GM19324 (cell line): ENCODE results near the gene SLC4A2.

Source experiments
- ATAC-seq: cut with Tn5 transposase; IDR thresholded peaks from one replicate; pipeline ENCODE4 v1.9.1; 2021; ENCODE audit warnings: mild to moderate bottlenecking, moderate library complexity; ENCODE audit not compliant: unreplicated experiment, low FRiP score

The SLC4A2 gene

DNA sequence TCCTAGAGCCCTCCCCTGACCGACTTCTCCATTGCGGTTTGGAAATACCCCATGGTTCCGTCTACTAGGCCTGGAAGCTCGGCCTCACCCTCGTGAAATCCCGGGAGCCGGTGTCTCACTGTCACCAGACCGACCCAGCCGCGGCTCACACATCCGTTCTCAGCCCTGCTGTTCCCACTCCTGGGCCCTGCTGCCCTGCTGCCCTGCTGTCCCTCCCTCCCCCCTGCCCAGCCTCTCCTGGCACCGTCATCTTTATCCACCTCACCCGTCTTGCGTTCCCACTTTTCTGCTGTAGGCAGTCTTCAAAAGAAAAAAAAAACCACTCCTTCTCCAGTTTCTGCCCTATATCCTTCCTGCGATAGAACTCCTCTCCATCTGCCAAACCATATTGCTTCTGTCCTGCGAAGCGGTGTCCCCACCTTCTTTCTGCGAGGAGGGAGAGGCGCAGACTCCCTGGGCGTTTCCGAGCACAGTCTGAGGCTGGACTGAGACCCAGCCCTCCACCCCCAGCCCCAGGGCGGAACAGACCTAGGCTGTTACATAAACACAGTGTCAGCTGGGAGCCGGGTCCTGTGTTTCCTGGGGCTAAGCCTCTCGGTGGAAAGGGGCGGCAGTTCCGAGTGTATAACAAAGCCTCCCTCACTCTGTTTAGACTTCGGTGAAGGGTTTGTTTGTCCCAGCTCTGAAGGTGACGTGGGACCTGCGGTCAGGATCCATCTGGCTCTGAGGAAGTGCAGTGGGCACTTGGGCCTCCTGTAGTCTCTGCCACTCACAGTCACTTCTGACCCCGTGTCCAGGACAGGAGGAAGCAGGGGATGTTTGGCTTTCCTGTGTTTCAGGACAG, 29.7 kb downstream of the SLC4A2 start:
- no peak for ATAC-seq

DNA sequence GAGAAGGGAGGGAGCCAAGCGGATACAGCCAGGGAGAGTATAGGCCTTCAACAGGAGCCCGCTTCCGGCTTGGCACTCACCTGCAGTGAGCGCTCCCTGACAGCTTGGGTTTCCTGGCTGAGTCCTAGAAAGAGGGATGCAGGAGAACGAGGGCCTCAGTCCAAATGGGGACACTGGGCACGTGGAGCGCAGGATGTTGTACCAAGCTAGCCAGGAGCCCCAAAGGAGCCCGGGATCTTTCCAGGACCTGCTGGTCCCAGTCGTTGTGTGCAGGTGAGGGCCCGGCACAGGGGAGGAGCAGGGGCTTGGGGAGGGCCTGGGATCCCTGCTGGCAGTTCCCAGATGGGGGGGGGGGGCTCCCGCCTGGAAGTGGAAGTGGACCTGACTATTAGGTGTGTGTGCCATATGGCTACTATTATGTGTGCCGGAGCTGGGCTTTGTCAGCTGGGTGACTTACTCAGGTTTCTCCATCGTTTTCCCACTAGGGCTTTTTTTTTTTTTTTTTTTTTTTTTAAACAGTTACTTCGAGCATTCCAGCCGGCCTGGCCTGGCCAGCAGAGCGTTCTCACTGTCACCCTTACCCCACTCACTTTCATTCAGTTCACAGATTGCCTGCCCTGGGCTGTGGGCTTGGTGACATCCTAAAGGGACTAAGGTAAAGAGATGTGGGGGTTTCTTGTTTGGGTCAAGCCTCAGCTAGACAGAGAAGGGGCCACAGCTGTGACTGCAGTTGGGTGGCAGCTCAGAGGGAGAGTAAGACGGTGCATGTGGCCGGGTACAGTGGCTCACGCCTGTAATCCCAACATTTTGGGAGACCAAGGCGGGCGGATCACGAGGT, 30.7 kb downstream of the SLC4A2 start:
- no peak for ATAC-seq

GRCh38 chr7:151091003-151091402, 31.6 kb downstream of the SLC4A2 start:
- no peak for ATAC-seq

- no peak for ATAC-seq
These were observed 32.0 kb downstream of the SLC4A2 start for GRCh38 chr7:151091431-151091830.

GRCh38 chr7:151091988-151092387, 32.6 kb downstream of the SLC4A2 start:
- ATAC-seq = no peak

GRCh38 chr7:151093748-151094147, 34.4 kb downstream of the SLC4A2 start:
- no peak for ATAC-seq

- no peak for ATAC-seq
These were observed 35.3 kb downstream of the SLC4A2 start for GRCh38 chr7:151094675-151095074.

- ATAC-seq = no peak
These were observed 35.9 kb downstream of the SLC4A2 start for GRCh38 chr7:151095123-151095797.

- ATAC-seq = no peak
These were observed 36.6 kb downstream of the SLC4A2 start for GRCh38 chr7:151095828-151096475.

GRCh38 chr7:151099486-151100211, 40.3 kb downstream of the SLC4A2 start:
- no peak for ATAC-seq

DNA sequence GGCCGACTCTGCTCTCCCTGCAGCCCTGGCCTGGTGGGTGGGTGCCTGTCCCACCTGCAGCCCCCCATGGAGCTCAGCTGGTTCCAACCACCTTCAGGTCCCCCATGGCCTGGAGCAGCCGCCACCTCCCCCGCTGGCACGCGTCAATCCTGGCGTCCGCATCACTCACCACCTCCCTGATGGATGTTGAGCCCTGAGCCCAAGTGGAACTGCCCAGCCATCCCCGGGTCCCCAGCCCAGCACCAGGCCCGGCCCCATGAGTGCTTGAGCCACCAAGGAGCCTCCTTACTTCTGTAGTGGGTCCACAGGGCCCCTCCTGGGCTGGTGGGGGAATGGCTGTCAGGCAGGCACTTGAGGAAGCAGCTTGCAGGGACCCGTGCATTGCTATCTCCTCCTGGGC, 41.5 kb downstream of the SLC4A2 start:
- ATAC-seq = no peak

- ATAC-seq = no peak
These were observed 42.4 kb downstream of the SLC4A2 start for GRCh38 chr7:151101621-151102396.

- ATAC-seq = no peak
These were observed 43.6 kb downstream of the SLC4A2 start for GRCh38 chr7:151102991-151103390.

DNA sequence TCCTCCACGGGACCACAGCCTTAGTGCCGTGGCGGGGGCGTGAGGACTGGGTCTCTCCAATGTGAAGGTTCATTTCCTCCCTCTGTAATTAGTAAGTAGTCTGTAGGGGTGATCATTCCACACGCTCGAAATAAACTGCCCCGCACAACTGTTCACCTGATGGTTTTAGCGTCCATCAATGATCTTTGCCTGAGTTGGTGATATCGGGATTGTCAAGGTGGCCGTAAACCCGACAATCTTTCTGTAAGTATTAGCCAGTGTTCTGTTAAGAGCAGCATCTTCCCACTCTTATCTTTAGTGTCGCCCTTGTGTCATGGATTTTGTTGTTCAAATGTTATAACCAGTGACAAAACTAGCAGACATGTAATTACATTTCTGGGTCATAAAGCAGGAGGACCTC, 44.6 kb downstream of the SLC4A2 start:
- no peak for ATAC-seq

DNA sequence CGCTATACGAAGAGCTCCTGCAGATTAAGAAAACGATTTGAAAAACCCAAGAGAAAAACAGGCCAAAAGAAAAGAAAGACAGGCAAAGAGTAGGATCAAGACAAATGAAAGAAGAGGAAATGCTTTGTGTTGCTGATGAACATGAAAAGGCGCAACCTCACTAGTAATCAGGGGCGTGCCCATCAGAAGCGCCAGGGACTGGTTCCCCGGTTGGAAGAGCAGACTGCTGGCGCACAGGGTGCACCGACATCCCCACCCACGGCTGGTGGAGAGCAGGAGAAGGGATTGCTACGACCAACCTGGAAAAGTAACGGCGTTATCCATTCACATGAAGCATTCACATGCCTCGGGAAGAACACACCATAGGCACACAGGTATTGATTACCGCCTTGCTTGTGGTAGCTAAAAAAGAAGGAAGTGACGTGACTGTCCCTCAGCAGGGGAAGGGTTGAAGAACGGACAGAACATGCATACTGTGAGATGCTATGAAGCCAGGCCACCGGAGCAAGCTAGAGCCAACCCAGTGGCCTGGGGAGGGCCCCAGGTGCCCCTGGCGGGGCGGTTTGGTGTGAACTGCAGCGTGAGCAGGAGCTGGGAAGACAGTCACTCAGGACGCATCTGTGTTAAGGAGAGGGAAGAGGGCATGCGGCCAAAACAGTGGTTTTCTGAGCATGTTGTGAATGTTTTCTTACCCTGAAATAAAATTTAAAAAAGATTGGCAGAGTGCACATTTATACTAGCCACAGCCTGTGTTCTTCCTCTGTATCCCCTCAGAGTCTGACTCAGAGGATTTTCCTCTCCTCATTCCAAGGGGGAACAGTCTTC, 45.2 kb downstream of the SLC4A2 start:
- ATAC-seq = no peak

- ATAC-seq = no peak
These were observed 48.5 kb downstream of the SLC4A2 start for GRCh38 chr7:151107882-151108281.

DNA sequence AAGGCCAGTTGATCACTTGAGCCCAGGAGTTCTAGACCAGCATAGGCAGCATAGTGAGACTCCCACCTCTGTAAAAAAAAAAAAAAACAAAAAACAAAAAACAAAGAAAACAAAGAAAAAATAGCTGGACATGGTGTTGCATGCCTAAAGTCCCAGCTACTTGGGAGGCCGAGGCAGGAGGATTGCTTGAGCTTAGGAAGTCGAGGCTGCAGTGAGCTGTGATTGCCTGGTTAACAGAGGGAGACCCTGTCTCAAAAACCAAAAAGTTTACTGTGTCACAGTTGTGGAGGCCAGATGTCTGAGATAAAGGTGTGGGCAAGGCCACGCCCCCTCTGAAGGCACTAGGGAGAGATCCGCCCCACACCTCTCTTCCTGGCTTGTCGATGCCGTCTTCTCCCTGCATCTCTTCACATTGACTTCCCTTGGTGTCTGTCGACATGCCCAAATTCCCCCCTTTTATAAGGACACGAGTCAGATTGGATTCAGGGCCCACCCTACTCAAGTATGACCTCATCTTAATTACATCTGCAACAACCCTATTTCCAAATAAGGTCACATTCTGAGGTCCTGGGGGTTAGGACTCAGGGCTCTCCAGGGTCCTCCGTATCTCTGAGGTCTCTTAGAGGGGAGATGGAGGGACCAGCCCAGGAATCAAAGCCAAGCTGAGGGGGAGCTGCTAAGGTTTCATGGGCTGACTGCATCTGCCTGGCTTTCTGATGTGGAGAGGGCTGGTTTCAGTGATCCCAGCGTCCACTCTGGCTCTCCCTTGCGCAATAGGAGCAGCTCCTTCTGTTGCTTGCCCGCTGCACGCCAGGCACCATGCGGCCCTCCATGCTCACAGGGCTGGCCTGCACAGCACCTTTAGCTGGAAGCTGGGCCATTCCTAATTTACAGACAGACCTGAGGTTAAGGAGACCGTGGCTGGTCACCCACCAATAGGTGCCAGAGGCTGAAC, 50.0 kb downstream of the SLC4A2 start:
- no peak for ATAC-seq
